HEK293T (cell line): Measurements from ENCODE around the gene ISM1.
A peak's percentile ranks its signal among the peaks of the same experiment; 100 is the strongest.

Experiments
- CTCF ChIA-PET: fragments of 350-600 bp; formaldehyde crosslinking; extraction: SDS; loops from one replicate; lab custom pipeline; 2021; ENCODE audit warnings: antibody characterized with exemption, inconsistent platforms; lab: Yijun Ruan, JAX
- POLR2A ChIA-PET: fragments of 350-600 bp; formaldehyde crosslinking; extraction: SDS; loops from one replicate; lab custom pipeline; 2020; ENCODE audit warnings: antibody characterized with exemption, inconsistent platforms; lab: Yijun Ruan, JAX
- DNase-seq: peaks from one replicate; pipeline ENCODE4 v3.0.0; 2012; ENCODE audit warnings: mixed read lengths; ENCODE audit errors: extremely low spot score
- ARNT ChIP-seq: fragments of 450-650 bp; IDR thresholded peaks from 2 replicates; pipeline ENCODE4 v1.6.1; 2017; ENCODE audit warnings: mild to moderate bottlenecking
- BHLHE40 ChIP-seq: fragments of 450-650 bp; IDR thresholded peaks from 2 replicates; pipeline ENCODE4 v1.6.1; 2016; ENCODE audit warnings: mild to moderate bottlenecking, moderate library complexity, borderline replicate concordance
- CTBP1 ChIP-seq: fragments of 450-650 bp; IDR thresholded peaks from 2 replicates; pipeline ENCODE4 v1.6.1; 2016; ENCODE audit warnings: borderline replicate concordance
- ELF4 ChIP-seq: fragments of 450-650 bp; IDR thresholded peaks from 2 replicates; pipeline ENCODE4 v1.6.1; 2017; ENCODE audit warnings: antibody characterized with exemption
- FOXA1 ChIP-seq: fragments of 450-650 bp; IDR thresholded peaks from 2 replicates; pipeline ENCODE4 v1.6.1; 2016; ENCODE audit warnings: mild to moderate bottlenecking
- FOXK2 ChIP-seq: fragments of 450-650 bp; IDR thresholded peaks from 2 replicates; pipeline ENCODE4 v1.6.1; 2016; ENCODE audit warnings: mild to moderate bottlenecking
- FOXM1 ChIP-seq: fragments of 450-650 bp; IDR thresholded peaks from 2 replicates; pipeline ENCODE4 v1.6.1; 2017; ENCODE audit warnings: mild to moderate bottlenecking, borderline replicate concordance
- HDGF ChIP-seq: fragments of 450-650 bp; IDR thresholded peaks from 2 replicates; pipeline ENCODE4 v1.6.1; 2017; ENCODE audit warnings: antibody characterized with exemption, borderline replicate concordance
- L3MBTL2 ChIP-seq: fragments of 450-650 bp; conservative IDR thresholded peaks from 2 replicates; pipeline ENCODE4 v1.6.1; 2016; ENCODE audit warnings: mild to moderate bottlenecking
- LEF1 ChIP-seq: fragments of 450-650 bp; IDR thresholded peaks from 2 replicates; pipeline ENCODE4 v1.6.1; 2017; ENCODE audit warnings: mild to moderate bottlenecking, borderline replicate concordance
- NFRKB ChIP-seq: fragments of 450-650 bp; IDR thresholded peaks from 2 replicates; pipeline ENCODE4 v1.6.1; 2016; ENCODE audit warnings: mild to moderate bottlenecking, moderate library complexity
- PKNOX1 ChIP-seq: fragments of 450-650 bp; IDR thresholded peaks from 2 replicates; pipeline ENCODE4 v1.6.1; 2016
- SP1 ChIP-seq: fragments of 450-650 bp; IDR thresholded peaks from 2 replicates; pipeline ENCODE4 v1.6.1; 2017
- SUZ12 ChIP-seq: fragments of 450-650 bp; IDR thresholded peaks from 2 replicates; pipeline ENCODE4 v1.6.1; 2016; ENCODE audit warnings: mild to moderate bottlenecking
- TARDBP ChIP-seq: fragments of 450-650 bp; IDR thresholded peaks from 2 replicates; pipeline ENCODE4 v1.6.1; 2016
- ZNF384 ChIP-seq: fragments of 450-650 bp; IDR thresholded peaks from 2 replicates; pipeline ENCODE4 v1.6.1; 2016

ISM1 gene

GRCh38 chr20:13260650-13261279 lies 39.7 kb downstream of the ISM1 start:
- TF ChIP-seq FOXK2 (no peak), TARDBP (no peak), SP1 (no peak), FOXA1 (no peak), NFRKB (no peak)
- POLR2A ChIA-PET = no interaction called here
- DNase-seq = no peak
- CTCF ChIA-PET = interaction anchor here (0.7 to 1.0 kb wide), 3 partner anchors 24 to 478 kb away, joined by 3 read pairs; no protein-coding TSS in a partner anchor

GRCh38 chr20:13261460-13262301 lies 40.6 kb downstream of the ISM1 start:
- POLR2A ChIA-PET = no interaction called here
- DNase-seq = peak; percentile 71
- CTCF ChIA-PET = interaction anchor here (0.6 to 1.2 kb wide), 6 partner anchors 8 to 43 kb away, joined by 3 to 4 read pairs (median 3); no protein-coding TSS in a partner anchor
- no peak for TF ChIP-seq TARDBP
- TF ChIP-seq FOXA1 = no peak
- no peak for TF ChIP-seq ARNT
- no peak for TF ChIP-seq ZNF384
- no peak for TF ChIP-seq ELF4
- TF ChIP-seq NFRKB = no peak
- no peak for TF ChIP-seq PKNOX1
- no peak for TF ChIP-seq HDGF
- TF ChIP-seq FOXK2 = no peak
- no peak for TF ChIP-seq FOXM1
- TF ChIP-seq BHLHE40 = no peak
- TF ChIP-seq LEF1 = no peak
- TF ChIP-seq L3MBTL2 = no peak
- TF ChIP-seq SP1 = no peak
- no peak for TF ChIP-seq CTBP1

- ChIA-PET CTCF (interaction anchor here (0.6 to 1.2 kb wide), 5 partner anchors 9 to 397 kb away, joined by 3 to 4 read pairs (median 3); no protein-coding TSS in a partner anchor), POLR2A (no interaction called here)
- no peak for DNase-seq
- TF ChIP-seq CTBP1 = no peak
- no peak for TF ChIP-seq PKNOX1
- no peak for TF ChIP-seq FOXA1
- no peak for TF ChIP-seq LEF1
- TF ChIP-seq ELF4 = no peak
- no peak for TF ChIP-seq HDGF
- TF ChIP-seq SUZ12 = no peak
- TF ChIP-seq FOXK2 = no peak
- TF ChIP-seq NFRKB = no peak
- no peak for TF ChIP-seq ARNT
- no peak for TF ChIP-seq SP1
- TF ChIP-seq BHLHE40 = no peak
- no peak for TF ChIP-seq FOXM1
- no peak for TF ChIP-seq L3MBTL2
Measured at GRCh38 chr20:13262302-13262650, 41.2 kb downstream of the ISM1 start.

- ChIA-PET POLR2A (no interaction called here), CTCF (interaction anchor here (0.6 to 1.2 kb wide), 5 partner anchors 9 to 396 kb away, joined by 3 to 4 read pairs (median 3); no protein-coding TSS in a partner anchor)
- no peak for DNase-seq
- TF ChIP-seq ELF4 (no peak), PKNOX1 (no peak), NFRKB (no peak), ZNF384 (no peak), FOXM1 (no peak), SUZ12 (no peak), TARDBP (no peak)
Measured at GRCh38 chr20:13262671-13263360, 41.7 kb downstream of the ISM1 start.

GRCh38 chr20:13263451-13263850 lies 42.4 kb downstream of the ISM1 start:
- TF ChIP-seq FOXM1 (no peak), ARNT (no peak), FOXA1 (no peak)
- no peak for DNase-seq
- POLR2A ChIA-PET = no interaction called here
- CTCF ChIA-PET = no interaction called here

- POLR2A ChIA-PET = no interaction called here
- TF ChIP-seq BHLHE40 (no peak), SUZ12 (no peak), TARDBP (no peak), ARNT (no peak), HDGF (no peak), FOXM1 (no peak), CTBP1 (no peak), SP1 (no peak), FOXA1 (no peak), L3MBTL2 (no peak), FOXK2 (no peak), PKNOX1 (no peak)
- CTCF ChIA-PET = no interaction called here
Measured at GRCh38 chr20:13264907-13265306, 43.8 kb downstream of the ISM1 start.

More at GRCh38 chr20:13264907-13265306, 43.8 kb downstream of the ISM1 start:
- no peak for DNase-seq
